GM12892 (cell line): ENCODE measurements around the gene ATCAY.

Experiments
- POLR2A ChIP-seq: IDR thresholded peaks from 2 replicates; pipeline ENCODE4 v1.6.1; 2011; ENCODE audit warnings: low read depth, low read length, control low read depth
- TAF1 ChIP-seq: IDR thresholded peaks from 2 replicates; pipeline ENCODE4 v1.6.1; 2011; ENCODE audit warnings: low read depth, mild to moderate bottlenecking, control low read depth, low read length, borderline replicate concordance

GRCh38 chr19:3942790-3943409, 62.4 kb downstream of the ATCAY start:
- TF ChIP-seq POLR2A (no peak), TAF1 (no peak)
